Activated naive CD4-positive, alpha-beta T cell treated with anti-CD3 and anti-CD28 coated beads for 36 hours (primary cell): ENCODE measurements around the gene INSYN2A. TPM values are rescaled to one million over a fixed set of nuclear protein-coding genes. Genes with fewer than 3 reads are reported as not detected.

Experiments
- CTCF ChIA-PET: fragments of 350-600 bp; sonication (Branson Sonifier 250); formaldehyde crosslinking; loops from one replicate; lab custom pipeline; 2021; ENCODE audit warnings: antibody characterized with exemption; lab: Charles Lee
- DNase-seq: peaks from one replicate; pipeline ENCODE4 v3.0.0-alpha.2; 2020
- H3K27ac Mint-ChIP-seq: one replicate; pipeline ENCODE4 v1.8.0; 2021; ENCODE audit warnings: mild to moderate bottlenecking, mixed read lengths
- H3K27me3 Mint-ChIP-seq: one replicate; pipeline ENCODE4 v1.8.0; 2021; ENCODE audit warnings: low read depth, mixed read lengths
- H3K36me3 Mint-ChIP-seq: one replicate; pipeline ENCODE4 v1.8.0; 2021; ENCODE audit warnings: low read depth, mixed read lengths
- H3K4me1 Mint-ChIP-seq: one replicate; pipeline ENCODE4 v1.8.0; 2021; ENCODE audit warnings: low read depth, mixed read lengths
- H3K4me3 Mint-ChIP-seq: one replicate; pipeline ENCODE4 v1.8.0; 2021; ENCODE audit warnings: mild to moderate bottlenecking, moderate library complexity, mixed read lengths
- H3K9me3 Mint-ChIP-seq: one replicate; pipeline ENCODE4 v1.8.0; 2021; ENCODE audit warnings: mixed read lengths
- intact Hi-C: fragments of 100-400 bp; cut with micrococcal nuclease; formaldehyde crosslinking; loops from one replicate; pipeline ENCODE4 v1.15.1; 2023
- total RNA-seq, 2 experiments: library from RNA; stranded (reverse); gene quantifications; one replicate each; pipeline ENCODE4 v1.2.3, GENCODE V29; 2021

Gene INSYN2A
- total RNA-seq, 2 experiments from 2014 or later: not detected

DNA sequence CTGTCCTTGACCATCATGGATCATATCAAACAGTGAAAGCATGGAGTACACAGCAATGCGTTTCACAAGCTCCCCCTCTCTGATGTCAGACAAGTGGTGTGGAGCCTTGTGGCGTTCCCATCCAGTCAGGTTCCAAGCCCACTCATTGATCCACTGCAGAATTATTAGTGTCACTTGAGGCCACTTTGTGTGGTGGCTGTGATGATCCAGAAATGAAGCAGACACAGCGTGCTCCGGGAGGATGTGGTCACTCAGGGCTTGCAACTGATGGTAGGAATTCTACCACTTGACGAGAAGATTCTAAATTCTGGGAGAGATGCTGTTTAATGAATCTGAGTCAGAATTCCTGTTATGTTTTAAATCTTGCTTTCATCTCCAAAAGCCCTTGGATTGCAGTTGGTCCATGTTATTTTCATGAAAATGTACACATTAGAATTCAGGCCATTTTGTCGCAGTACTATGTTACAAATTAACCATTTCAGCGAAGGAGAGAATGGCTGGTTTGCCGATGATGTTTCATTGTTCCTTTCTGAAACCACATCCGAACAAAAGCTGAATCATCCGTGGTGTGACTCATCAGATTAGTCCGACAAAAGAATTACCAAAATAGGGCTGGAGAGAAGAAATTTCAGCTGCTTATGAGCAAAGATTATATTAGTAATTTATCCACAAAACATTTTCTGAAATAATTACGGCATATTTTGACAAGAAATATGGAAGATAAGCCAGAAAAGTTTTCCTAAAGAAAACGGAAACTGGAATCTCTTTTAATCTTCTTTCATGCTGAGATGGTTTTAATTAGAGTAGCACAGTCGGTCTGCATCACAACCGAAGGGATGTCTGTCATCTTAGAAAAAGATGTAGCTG, 48.1 kb downstream of the INSYN2A start:
- Mint-ChIP-seq H3K27ac (no peak overlapping the region), H3K9me3 (peaks cover 1% of the 10 kb centered on the region), H3K27me3 (peaks cover 2% of the 10 kb centered on the region), H3K36me3 (no peaks in the 10 kb centered on the region), H3K4me1 (peaks cover 2% of the 10 kb centered on the region), H3K4me3 (no peak overlapping the region)
- intact Hi-C loops: no loop called here
- DNase-seq: peak; percentile 9
- CTCF ChIA-PET: no interaction called here

DNA sequence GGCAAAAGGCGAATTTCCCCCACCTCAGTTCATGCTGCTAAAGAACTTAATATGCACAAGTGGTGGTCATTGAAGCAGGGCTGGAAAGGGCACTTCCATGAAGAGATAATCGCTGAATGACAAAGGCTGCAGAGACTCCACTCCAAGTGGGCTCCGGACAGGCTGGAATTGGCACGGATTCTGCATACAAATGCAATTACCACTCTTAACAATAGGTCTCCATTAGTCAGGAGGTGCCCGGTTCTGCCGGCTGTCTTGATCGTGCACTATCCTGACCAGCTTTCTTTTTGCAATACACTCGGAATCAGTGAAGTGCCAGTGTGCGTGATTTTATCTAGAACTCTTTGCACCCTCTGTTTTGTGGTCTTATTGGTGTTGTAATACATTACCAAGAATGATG, 49.7 kb downstream of the INSYN2A start:
- CTCF ChIA-PET: no interaction called here
- peaks cover 1% of the 10 kb centered on the region for H3K9me3 Mint-ChIP-seq
- no peak overlapping the region for H3K4me3 Mint-ChIP-seq
- DNase-seq: no peak
- no peaks in the 10 kb centered on the region for H3K36me3 Mint-ChIP-seq
- no peak overlapping the region for H3K27ac Mint-ChIP-seq
- H3K27me3 Mint-ChIP-seq: peaks cover 2% of the 10 kb centered on the region
- intact Hi-C loops: no loop called here
- peaks cover 2% of the 10 kb centered on the region for H3K4me1 Mint-ChIP-seq
